ENCODE measurements around the gene C11orf42. TPM values are rescaled to one million over a fixed set of nuclear protein-coding genes. Genes with fewer than 3 reads are reported as not detected.

Gene C11orf42
- total and polyA plus RNA-seq, 2 donors (not counting 1 experiment from before 2014, with no cell fraction given), result not detected

DNA sequence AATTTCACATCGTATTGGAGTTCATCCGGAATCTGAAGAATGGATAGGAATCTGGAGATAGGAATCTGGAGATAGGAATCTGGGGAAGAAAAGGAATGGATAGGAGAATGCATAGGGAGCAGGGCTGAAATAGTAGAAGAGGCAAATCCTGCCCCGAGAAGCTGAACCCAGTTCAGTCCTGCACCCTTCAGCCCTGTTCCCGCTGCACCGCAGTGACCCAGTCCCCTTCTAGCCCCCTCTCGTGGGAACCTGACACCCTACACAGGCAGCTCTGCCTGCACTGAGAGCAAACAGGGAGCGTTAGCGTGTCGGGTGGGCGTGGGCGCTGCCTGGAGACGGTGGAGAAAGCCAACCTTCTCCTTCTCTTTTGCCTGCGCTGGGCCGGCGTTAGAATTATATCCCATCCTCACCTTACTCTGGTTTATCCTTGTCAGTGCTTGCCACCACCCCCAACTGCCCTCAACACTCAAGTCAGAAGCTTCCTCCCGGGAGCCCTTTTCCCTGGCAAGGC lies 53.3 kb downstream of the C11orf42 start:
- Histone ChIP-seq H3K4me1 (ENCODE audit: control insufficient read depth in 2 of 2, insufficient read depth in 2 of 2, low read length in 2 of 2) (peaks cover 17 to 22% of the 10 kb centered on the region in 2 donors), H3K9me3 (ENCODE audit: control extremely low read depth in 1 of 3, control insufficient read depth in 2 of 3, insufficient read depth in 1 of 3, low read length in 2 of 3) (peaks cover 0 to 7% (median 0%) of the 10 kb centered on the region in 3 donors), H3K79me2 (ENCODE audit: control insufficient read depth, insufficient read depth, low read length) (no peaks in the 10 kb centered on the region), H3K27me3 (replicated peaks in 1 of 4; ENCODE audit: control extremely low read depth in 1 of 4, control insufficient read depth in 3 of 4, insufficient read depth in 4 of 4, low read length in 3 of 4) (peaks cover 0 to 49% (median 39%) of the 10 kb centered on the region in 4 experiments), H3K4me2 (replicated peaks; ENCODE audit: low read depth, low read length, poor library complexity, severe bottlenecking) (peak overlapping the region; percentile 84), H3K36me3 (replicated peaks in 1 of 2; ENCODE audit: control extremely low read depth in 1 of 2, control insufficient read depth in 1 of 2, extremely low read depth in 1 of 2, insufficient read depth in 2 of 2, low read length in 1 of 2) (no peaks in the 10 kb centered on the region), H3K27ac (ENCODE audit: low read length in 2 of 2) (no peak overlapping the region), H2AFZ (ENCODE audit: insufficient read depth, low read depth, low read length, poor library complexity, severe bottlenecking) (peak overlapping the region; percentile 74), H3K4me3 (ENCODE audit: control extremely low read depth in 1 of 5, extremely low read depth in 1 of 5, insufficient read depth in 1 of 5, low read depth in 2 of 5, low read length in 4 of 5) (peak overlapping the region in 3 of 5 experiments; percentile 25 to 53 (median 45)), H4K20me1 (ENCODE audit: control insufficient read depth, insufficient read depth, low read length, poor library complexity, severe bottlenecking) (no peaks in the 10 kb centered on the region), H3K9ac (ENCODE audit: low read length) (peak overlapping the region; percentile 61)
- 17% methylated on average over 16 of the region's 16 CpGs for WGBS (ENCODE audit: insufficient coverage)
- POLR2A ChIA-PET, result no interaction called here
- H3K27me3 Mint-ChIP-seq, result peaks cover under 1% of the 10 kb centered on the region
- H3K27ac Mint-ChIP-seq, result no peak overlapping the region
- CTCF ChIA-PET, result no interaction called here
- H3K4me3 Mint-ChIP-seq, result peak overlapping the region; percentile 80
- intact Hi-C loops (cut with micrococcal nuclease), result no loop called here
- no peaks in the 10 kb centered on the region for H3K9me3 Mint-ChIP-seq (ENCODE audit: insufficient read depth)
- TF ChIP-seq, protein P1, sequence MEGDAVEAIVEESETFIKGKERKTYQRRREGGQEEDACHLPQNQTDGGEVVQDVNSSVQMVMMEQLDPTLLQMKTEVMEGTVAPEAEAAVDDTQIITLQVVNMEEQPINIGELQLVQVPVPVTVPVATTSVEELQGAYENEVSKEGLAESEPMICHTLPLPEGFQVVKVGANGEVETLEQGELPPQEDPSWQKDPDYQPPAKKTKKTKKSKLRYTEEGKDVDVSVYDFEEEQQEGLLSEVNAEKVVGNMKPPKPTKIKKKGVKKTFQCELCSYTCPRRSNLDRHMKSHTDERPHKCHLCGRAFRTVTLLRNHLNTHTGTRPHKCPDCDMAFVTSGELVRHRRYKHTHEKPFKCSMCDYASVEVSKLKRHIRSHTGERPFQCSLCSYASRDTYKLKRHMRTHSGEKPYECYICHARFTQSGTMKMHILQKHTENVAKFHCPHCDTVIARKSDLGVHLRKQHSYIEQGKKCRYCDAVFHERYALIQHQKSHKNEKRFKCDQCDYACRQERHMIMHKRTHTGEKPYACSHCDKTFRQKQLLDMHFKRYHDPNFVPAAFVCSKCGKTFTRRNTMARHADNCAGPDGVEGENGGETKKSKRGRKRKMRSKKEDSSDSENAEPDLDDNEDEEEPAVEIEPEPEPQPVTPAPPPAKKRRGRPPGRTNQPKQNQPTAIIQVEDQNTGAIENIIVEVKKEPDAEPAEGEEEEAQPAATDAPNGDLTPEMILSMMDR (IDR thresholded peaks at IDR 0.05), result no peak
- TF ChIP-seq EZH2 (IDR thresholded peaks at IDR 0.05; ENCODE audit: borderline replicate concordance, insufficient read depth, low read depth, low read length, poor library complexity, severe bottlenecking), result no peak
- ATAC-seq (ENCODE audit: low read depth), result no peak
- H3K4me1 Mint-ChIP-seq, result peaks cover 9% of the 10 kb centered on the region
- no peak for DNase-seq

DNA sequence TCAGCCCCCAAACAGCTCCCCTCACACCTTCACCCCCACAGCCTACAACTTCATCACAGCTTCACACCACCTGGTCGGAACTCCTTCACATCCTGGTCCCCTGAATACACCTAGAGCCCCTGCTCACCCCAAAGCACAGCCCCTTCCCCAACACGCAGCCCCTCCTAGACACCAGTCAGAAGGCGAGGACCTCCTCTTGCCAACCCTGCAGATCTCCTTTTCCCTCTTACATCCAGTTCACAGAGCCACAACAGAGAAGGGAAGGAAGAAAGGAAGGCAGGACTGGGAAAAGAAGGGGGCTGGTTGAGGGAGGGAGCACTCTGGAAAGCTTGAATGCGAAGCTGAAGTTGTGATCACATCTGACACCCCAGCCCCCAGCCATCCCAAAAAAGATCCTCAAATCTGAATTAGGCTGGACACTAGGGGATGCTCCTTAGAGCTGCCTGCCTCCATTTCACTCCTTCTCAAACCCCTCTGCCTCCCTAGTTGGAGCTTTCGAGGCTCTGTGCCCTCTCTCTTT lies 54.9 kb downstream of the C11orf42 start:
- DNase-seq (no peak), ATAC-seq (ENCODE audit: low read depth) (no peak)
- ChIA-PET CTCF (interaction anchor here (0.8 to 1.5 kb wide), 4 partner anchors 9 to 94 kb away, joined by 3 to 5 read pairs (median 3); no protein-coding TSS in a partner anchor), POLR2A (no interaction called here)
- Histone ChIP-seq H3K27me3 (replicated peaks in 1 of 4; ENCODE audit: control extremely low read depth in 1 of 4, control insufficient read depth in 3 of 4, insufficient read depth in 4 of 4, low read length in 3 of 4) (peaks cover 0 to 41% (median 38%) of the 10 kb centered on the region in 4 experiments), H3K4me2 (replicated peaks; ENCODE audit: low read depth, low read length, poor library complexity, severe bottlenecking) (peak overlapping the region; percentile 84), H2AFZ (ENCODE audit: insufficient read depth, low read depth, low read length, poor library complexity, severe bottlenecking) (peak overlapping the region; percentile 74), H3K4me1 (ENCODE audit: control insufficient read depth in 2 of 2, insufficient read depth in 2 of 2, low read length in 2 of 2) (peaks cover 17 to 22% of the 10 kb centered on the region in 2 donors), H3K9me3 (ENCODE audit: control extremely low read depth in 1 of 3, control insufficient read depth in 2 of 3, insufficient read depth in 1 of 3, low read length in 2 of 3) (peaks cover 0 to 7% (median 0%) of the 10 kb centered on the region in 3 donors), H3K4me3 (ENCODE audit: control extremely low read depth in 1 of 5, extremely low read depth in 1 of 5, insufficient read depth in 1 of 5, low read depth in 2 of 5, low read length in 4 of 5) (peak overlapping the region in 1 of 5 experiments; percentile 53), H3K36me3 (replicated peaks in 1 of 2; ENCODE audit: control extremely low read depth in 1 of 2, control insufficient read depth in 1 of 2, extremely low read depth in 1 of 2, insufficient read depth in 2 of 2, low read length in 1 of 2) (no peaks in the 10 kb centered on the region), H3K9ac (ENCODE audit: low read length) (no peak overlapping the region), H3K27ac (ENCODE audit: low read length in 2 of 2) (no peak overlapping the region), H3K79me2 (ENCODE audit: control insufficient read depth, insufficient read depth, low read length) (no peaks in the 10 kb centered on the region), H4K20me1 (ENCODE audit: control insufficient read depth, insufficient read depth, low read length, poor library complexity, severe bottlenecking) (no peaks in the 10 kb centered on the region)
- 44% methylated on average over 2 of the region's 5 CpGs for WGBS (ENCODE audit: insufficient coverage)
- intact Hi-C loops (cut with micrococcal nuclease), result no loop called here
- Mint-ChIP-seq H3K4me1 (peaks cover 9% of the 10 kb centered on the region), H3K27me3 (peaks cover 10% of the 10 kb centered on the region), H3K4me3 (no peak overlapping the region), H3K9me3 (ENCODE audit: insufficient read depth) (no peaks in the 10 kb centered on the region), H3K27ac (no peak overlapping the region)
- TF ChIP-seq, protein P1 (IDR thresholded peaks at IDR 0.05), result no peak
- TF ChIP-seq EZH2 (IDR thresholded peaks at IDR 0.05; ENCODE audit: borderline replicate concordance, insufficient read depth, low read depth, low read length, poor library complexity, severe bottlenecking), result no peak

Measured in B cell (primary cell).